A172 (cell line): ENCODE results near the gene TMEM51. TPM values are rescaled to one million over a fixed set of nuclear protein-coding genes. Genes with fewer than 3 reads are reported as not detected.
A peak's percentile ranks its signal among the peaks of the same experiment; 100 is the strongest.

Experiments used
- DNase-seq: peaks from one replicate; pipeline ENCODE4 v3.0.0-alpha.2; 2015; ENCODE audit warnings: low spot score
- total RNA-seq: library from RNA; depleted of rRNA; stranded (reverse); fragments of >200 nt; shearing (Covaris generic); gene quantifications from 2 replicates; pipeline ENCODE4 v1.2.3, GENCODE V29; 2014; rRNA removed

The TMEM51 gene
- total RNA-seq, 1 experiment from 2014 or later = 8.5 TPM

- DNase-seq = peak; percentile 31
These were observed 93.5 kb downstream of the TMEM51 start, which contains the start of gene FHAD1 for GRCh38 chr1:15246960-15247614. TSS of gene FHAD1 (plus strand) at chr1:15247223. CDS start at chr1:15251785, 4,562 bp downstream.

- no peak for DNase-seq
These were observed 94.7 kb downstream of the TMEM51 start for GRCh38 chr1:15248216-15248615.

DNA sequence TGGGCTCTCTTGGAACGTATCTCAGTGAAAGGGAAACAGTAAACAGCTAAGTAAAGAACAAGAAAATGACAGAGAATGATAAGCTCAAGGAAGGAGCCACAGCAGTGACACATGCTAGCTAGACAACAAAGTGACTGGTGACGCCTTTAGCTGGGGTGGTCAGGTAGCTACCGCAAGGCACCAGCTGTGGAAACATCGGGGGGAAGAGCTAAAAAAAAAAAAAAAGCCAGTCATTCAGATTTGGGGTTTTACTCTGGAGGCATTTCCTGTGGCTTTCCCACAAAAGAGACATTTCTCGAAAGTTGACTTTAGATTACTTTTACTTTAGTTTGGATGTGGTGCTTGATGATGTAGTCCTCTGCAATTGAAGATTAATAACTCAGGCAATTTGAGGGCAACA is 95.5 kb downstream of the TMEM51 start:
- no peak for DNase-seq

DNA sequence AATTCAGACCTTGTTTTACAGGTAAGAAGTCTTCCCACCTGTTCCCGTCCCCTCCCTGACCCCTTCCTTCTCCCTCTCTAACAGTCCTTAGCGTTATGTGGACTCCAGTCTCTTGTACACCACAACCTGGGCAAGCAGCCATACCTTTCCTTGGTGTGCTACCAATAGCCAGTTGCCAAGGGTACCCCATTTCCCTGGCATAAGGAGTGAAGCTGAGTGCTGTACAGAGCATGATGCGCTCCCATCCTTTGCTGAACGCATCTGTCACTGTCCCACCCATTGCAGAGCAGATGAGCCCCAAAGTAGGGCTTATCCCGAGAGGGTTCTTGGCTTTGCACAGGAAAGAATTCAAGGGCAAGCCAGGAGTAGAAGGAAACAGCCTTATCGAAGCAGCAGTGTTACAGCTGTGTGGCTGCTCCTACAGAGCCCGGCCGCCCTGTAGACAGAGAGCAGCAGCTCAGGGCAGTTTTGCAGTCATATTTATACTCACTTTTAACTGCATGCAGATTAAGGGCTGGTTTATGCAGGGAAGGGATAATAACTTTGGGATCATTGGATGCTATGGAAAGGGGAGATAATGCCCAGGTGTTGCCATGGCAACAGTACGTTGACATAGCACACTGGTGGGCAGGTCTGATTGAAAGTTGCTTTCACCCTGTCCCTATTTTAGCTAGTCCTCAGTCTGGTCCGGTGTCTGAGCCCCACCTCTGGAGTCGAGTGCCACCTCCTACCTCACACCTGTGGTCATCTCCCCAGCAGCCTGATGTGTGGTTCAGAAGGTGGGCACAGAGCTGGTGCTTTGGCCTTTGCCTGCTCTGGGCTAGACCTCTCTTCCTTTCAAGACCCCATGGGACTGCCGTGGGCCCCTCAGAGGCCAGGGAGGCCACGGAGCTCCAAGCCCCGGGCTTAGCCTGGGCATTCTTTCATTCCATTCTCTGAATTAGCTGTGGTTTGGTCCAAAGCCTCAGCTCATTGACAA is 98.6 kb downstream of the TMEM51 start:
- DNase-seq = no peak

- DNase-seq = no peak
These were observed 101.0 kb downstream of the TMEM51 start for GRCh38 chr1:15254559-15254958.

DNA sequence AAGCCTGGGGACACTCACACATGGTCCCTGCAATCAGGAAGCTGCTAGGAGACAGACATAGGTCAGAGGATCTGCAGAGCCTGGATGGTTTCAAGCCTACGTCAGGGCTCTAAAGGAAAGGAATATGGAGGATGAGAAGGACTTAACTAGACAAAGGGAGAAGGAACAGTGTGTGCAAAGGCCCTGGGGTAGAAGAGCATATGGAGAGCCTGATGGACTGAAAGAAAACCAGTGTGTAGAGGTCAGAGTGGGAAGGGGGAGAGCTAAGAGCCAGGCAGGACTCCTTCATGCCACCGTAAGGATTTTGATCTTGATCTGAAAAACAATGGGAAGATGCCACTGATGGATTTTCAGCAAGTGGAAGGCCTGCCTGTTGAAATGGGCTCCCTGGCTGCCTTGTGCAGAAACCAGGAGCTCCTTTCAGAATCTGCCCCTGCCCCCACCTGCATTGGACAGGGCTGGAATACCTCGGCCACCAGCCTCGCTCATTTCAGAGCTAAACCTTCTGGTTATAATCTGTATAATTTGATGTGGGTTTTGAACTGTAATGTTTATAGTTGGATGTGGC is 102.1 kb downstream of the TMEM51 start:
- DNase-seq = no peak

GRCh38 chr1:15256584-15256983 is 103.0 kb downstream of the TMEM51 start:
- DNase-seq = no peak

- no peak for DNase-seq
These were observed 103.8 kb downstream of the TMEM51 start for GRCh38 chr1:15257309-15257708.

GRCh38 chr1:15258833-15259621 is 105.5 kb downstream of the TMEM51 start:
- DNase-seq = no peak

DNA sequence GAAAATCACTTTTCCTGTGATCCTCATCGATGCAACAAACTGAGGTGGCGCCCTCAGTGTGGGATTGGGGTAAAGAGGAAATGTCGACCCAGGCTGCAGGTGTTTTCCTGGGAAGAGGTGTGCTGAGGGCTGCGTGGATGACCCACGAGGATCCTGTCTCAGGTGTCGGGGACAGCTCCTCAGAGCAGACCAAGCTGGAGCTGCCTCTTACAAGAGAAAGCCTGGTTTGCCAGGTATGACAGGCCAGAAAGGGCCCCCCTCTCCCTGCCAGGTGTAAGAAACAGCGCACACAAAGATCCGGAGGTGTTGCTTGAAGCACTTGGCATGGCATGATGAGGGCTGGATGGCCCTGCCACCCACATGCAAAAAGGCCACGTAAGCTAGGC is 106.1 kb downstream of the TMEM51 start:
- DNase-seq = no peak

DNA sequence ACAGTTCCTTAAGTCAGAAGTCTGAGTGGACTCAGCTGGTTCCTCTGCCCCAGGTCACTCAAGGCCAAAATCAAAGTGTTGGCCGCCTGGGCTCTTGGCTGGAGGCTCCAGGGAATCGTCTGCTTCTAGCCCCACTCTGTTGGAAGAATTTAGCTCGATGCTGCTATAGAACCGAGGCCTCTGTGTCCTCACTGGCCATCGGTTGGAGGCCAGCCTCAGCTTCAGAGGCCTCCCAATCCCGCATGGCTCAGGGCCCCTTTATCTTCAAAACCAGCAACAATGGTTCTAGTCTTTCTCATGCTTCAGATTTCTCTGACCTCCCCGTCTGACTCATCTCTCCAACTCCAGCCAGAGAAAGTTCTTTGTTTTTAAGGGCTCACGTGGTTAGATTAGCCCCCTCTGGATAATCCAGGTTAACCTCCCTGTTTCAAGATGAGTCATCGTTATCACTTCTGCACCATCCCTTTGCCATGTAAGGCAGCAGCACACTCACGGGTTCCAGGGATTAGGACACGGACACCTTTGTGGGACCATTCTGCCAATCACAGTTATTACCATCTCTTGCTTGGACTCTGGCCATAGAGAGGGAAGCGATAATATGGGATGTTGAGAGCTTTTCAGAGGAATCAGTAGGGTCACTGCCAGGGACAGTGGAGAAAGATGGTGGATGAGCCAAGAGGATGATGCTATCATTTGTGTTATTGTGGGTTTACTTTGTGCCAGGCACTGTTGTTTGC is 107.0 kb downstream of the TMEM51 start:
- peak; percentile 72 for DNase-seq

- no peak for DNase-seq
These were observed 107.8 kb downstream of the TMEM51 start for GRCh38 chr1:15261155-15262002.

DNA sequence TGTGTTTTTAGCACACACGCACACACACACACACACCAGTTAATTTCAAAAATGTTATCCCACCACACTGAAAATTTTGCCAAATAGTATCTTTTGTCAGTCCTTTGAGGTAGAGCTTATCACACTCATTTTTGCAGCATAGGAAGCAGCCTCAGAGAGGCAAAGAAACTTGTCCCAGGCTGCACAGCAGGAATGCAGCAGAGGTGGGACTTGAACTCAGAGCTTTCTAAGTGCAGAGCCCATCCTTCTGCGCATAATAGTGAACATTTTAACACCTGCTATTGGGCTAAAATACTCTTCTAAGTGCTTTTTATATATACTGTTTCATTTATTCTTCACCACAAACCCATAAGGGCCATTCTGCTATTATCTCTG is 108.4 kb downstream of the TMEM51 start:
- no peak for DNase-seq

DNA sequence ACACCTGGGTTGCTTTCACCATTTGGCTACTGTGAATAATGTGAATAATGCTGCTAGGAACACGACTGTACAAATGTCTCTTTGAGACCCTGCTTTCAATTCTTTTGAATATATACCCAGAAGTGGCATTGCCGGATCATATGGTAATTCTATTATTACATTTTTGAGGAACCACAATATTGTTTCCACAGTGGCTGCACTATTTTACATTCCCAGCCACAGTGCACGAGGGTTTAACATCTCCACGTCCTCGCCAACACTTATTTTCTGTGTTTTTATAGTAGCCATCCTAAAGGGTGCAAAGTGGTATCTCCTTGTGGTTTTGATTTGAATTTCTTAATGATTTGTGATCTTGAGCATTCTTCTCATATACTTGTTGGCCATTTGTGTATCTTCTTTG is 109.2 kb downstream of the TMEM51 start:
- no peak for DNase-seq

- no peak for DNase-seq
These were observed 111.2 kb downstream of the TMEM51 start for GRCh38 chr1:15264769-15265168.

Other genes starting within 250 kb of the TMEM51 start
- gene FHAD1, start 93.5 kb downstream of the TMEM51 start, total RNA-seq = 4.6 and 6.0 TPM in 2 replicates